ENCODE results near the gene MGRN1.

GRCh38 chr16:4593086-4593485, 31.5 kb upstream of the MGRN1 start:
- TF ChIP-seq POLR2A (IDR thresholded peaks at IDR 0.05; ENCODE audit: low read depth, low read length) (no peak), CTCF (IDR thresholded peaks at IDR 0.05; ENCODE audit: extremely low read depth in 1 of 2, insufficient read depth in 1 of 2, low read depth in 1 of 2, low read length in 2 of 2) (no peak), POLR2AphosphoS5 (IDR thresholded peaks at IDR 0.05; ENCODE audit: insufficient read depth, low read depth, low read length) (no peak), GATA2 (IDR thresholded peaks at IDR 0.05; ENCODE audit: insufficient read depth, insufficient read length, low read depth, low read length) (no peak), EZH2 (IDR thresholded peaks at IDR 0.05; ENCODE audit: borderline replicate concordance, low read depth, low read length, severe bottlenecking) (no peak), FOS (IDR thresholded peaks at IDR 0.05; ENCODE audit: borderline replicate concordance, insufficient read depth, low read length) (no peak), MYC (IDR thresholded peaks at IDR 0.05; ENCODE audit: low read depth, low read length) (no peak), JUN (IDR thresholded peaks at IDR 0.05; ENCODE audit: borderline replicate concordance, insufficient read depth, insufficient read length, low read depth) (no peak)
- TF ChIP-seq, protein P1, sequence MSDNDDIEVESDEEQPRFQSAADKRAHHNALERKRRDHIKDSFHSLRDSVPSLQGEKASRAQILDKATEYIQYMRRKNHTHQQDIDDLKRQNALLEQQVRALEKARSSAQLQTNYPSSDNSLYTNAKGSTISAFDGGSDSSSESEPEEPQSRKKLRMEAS (IDR thresholded peaks at IDR 0.05; ENCODE audit: insufficient read depth, insufficient read length): no peak

Data from endothelial cell of umbilical vein (primary cell).